Fibroblast of villous mesenchyme (primary cell): Measurements from ENCODE around the gene PLA2G4F. TPM values are rescaled to one million over a fixed set of nuclear protein-coding genes. Genes with fewer than 3 reads are reported as not detected.

Source experiments
- DNase-seq: peaks from one replicate; pipeline ENCODE4 v3.0.0-alpha.2; 2010; ENCODE audit warnings: low read depth
- H3K4me3 ChIP-seq: 2 replicates; pipeline ENCODE4 v1.5.1; 2011; ENCODE audit warnings: low read depth, mild to moderate bottlenecking, low read length
- CTCF ChIP-seq: IDR thresholded peaks from 2 replicates; pipeline ENCODE4 v1.5.1; 2012; ENCODE audit warnings: low read depth, mild to moderate bottlenecking, low read length; ENCODE audit not compliant: insufficient read depth
- total RNA-seq: library from RNA; depleted of rRNA; stranded (reverse); fragments of >200 nt; gene quantifications from 2 replicates; pipeline ENCODE4 v1.2.3, GENCODE V29; 2012

Gene PLA2G4F
- total RNA-seq, 1 donor, result not detected

GRCh38 chr15:42153874-42154211 is 2.6 kb downstream of the PLA2G4F start:
- TF ChIP-seq CTCF, result no peak
- no peak overlapping the region for H3K4me3 ChIP-seq
- no peak for DNase-seq

- H3K4me3 ChIP-seq, result no peak overlapping the region
- TF ChIP-seq CTCF, result no peak
- DNase-seq, result no peak
Measured at GRCh38 chr15:42152921-42153698, 3.3 kb downstream of the PLA2G4F start.

- no peak for TF ChIP-seq CTCF
- H3K4me3 ChIP-seq, result no peak overlapping the region
- DNase-seq, result no peak
Measured at GRCh38 chr15:42152196-42152920, 4.1 kb downstream of the PLA2G4F start.

- no peak for DNase-seq
Measured at GRCh38 chr15:42151736-42152135, 4.7 kb downstream of the PLA2G4F start.

GRCh38 chr15:42151141-42151561 is 5.3 kb downstream of the PLA2G4F start:
- no peak for DNase-seq
- H3K4me3 ChIP-seq, result no peak overlapping the region
- no peak for TF ChIP-seq CTCF

More at GRCh38 chr15:42151736-42152135, 4.7 kb downstream of the PLA2G4F start:
- H3K4me3 ChIP-seq, result no peak overlapping the region
- TF ChIP-seq CTCF, result no peak

- TF ChIP-seq CTCF, result no peak
- DNase-seq, result no peak
- no peak overlapping the region for H3K4me3 ChIP-seq
Measured at GRCh38 chr15:42150219-42150970, 6.0 kb downstream of the PLA2G4F start.
